HG02885 (cell line): Measurements from ENCODE around the gene ACTL7A.
"Not testable (repeated sequence)": the region's sequence is repeated elsewhere in the genome, so short reads cannot be mapped to it uniquely, and the experiment has no call there.

ENCODE experiments used
- ATAC-seq: cut with Tn5 transposase; IDR thresholded peaks from one replicate; pipeline ENCODE4 v1.9.1; 2021; ENCODE audit warnings: mild to moderate bottlenecking; ENCODE audit not compliant: unreplicated experiment, poor library complexity

ACTL7A gene

GRCh38 chr9:108848296-108848695, 13.8 kb upstream of the ACTL7A start:
- ATAC-seq: not testable (repeated sequence)

DNA sequence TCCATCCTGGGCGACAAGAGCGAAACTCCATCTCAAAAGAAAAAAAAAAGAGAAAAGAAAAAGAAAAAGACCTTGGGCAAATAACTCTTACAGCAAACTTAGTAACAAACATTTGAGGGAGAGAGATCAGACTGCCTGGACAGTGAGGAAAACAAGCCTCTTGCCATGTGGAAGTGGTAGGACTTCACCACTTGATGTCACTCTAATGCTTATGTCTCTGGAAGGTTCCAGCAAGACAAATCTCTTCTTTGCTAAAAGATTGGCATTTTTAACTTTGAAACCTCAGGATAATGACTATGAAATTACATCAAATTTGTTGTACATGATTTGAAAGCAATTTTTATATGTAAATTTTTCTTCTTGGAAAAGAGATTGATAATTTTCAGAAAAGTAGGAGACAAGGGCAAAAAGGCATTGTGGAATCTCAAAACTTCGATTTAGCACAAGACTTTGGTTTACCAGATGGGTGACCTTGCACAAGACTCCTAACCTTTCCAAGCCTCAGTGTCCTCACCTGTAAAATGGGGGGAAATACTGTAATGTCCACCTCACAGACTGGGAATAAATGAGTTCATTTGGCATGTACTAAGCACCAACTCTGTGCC, 11.7 kb upstream of the ACTL7A start:
- ATAC-seq: no peak

GRCh38 chr9:108851138-108851537, 10.9 kb upstream of the ACTL7A start:
- no peak for ATAC-seq

- ATAC-seq: no peak
Measured at GRCh38 chr9:108852079-108852478, 10.0 kb upstream of the ACTL7A start.

- no peak for ATAC-seq
Measured at GRCh38 chr9:108854094-108854493, 8.0 kb upstream of the ACTL7A start.

GRCh38 chr9:108854641-108855528, 7.2 kb upstream of the ACTL7A start:
- ATAC-seq: no peak

- no peak for ATAC-seq
Measured at GRCh38 chr9:108855529-108855886, 6.6 kb upstream of the ACTL7A start.

DNA sequence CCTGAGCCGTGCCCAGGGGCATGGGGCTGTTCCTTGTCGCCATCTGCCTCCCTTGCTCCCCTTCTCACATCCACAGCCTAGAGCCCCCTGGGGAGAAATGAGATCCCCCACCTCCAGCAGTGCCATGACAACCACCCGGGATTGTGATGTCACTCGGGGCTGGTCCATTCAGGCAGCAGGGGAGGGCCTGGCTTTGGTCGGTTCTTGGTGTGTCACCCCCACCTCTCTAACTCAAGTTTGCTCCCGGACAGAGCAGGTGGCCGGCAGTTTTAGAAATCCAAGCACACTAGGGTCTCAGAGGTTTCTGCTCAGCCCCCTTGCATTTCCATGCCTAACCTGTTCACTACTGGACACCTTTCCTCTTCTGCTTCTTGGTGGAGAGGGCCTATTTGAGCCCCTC, 6.2 kb upstream of the ACTL7A start, which contains the start of gene ACTL7B:
Gene ACTL7B, minus strand, starts transcription at position 99 of the 400 bp plus-strand sequence. Its CDS starts 56 bp downstream, at position 43.
- ATAC-seq: no peak

GRCh38 chr9:108857572-108857971, 4.5 kb upstream of the ACTL7A start:
- ATAC-seq: no peak

DNA sequence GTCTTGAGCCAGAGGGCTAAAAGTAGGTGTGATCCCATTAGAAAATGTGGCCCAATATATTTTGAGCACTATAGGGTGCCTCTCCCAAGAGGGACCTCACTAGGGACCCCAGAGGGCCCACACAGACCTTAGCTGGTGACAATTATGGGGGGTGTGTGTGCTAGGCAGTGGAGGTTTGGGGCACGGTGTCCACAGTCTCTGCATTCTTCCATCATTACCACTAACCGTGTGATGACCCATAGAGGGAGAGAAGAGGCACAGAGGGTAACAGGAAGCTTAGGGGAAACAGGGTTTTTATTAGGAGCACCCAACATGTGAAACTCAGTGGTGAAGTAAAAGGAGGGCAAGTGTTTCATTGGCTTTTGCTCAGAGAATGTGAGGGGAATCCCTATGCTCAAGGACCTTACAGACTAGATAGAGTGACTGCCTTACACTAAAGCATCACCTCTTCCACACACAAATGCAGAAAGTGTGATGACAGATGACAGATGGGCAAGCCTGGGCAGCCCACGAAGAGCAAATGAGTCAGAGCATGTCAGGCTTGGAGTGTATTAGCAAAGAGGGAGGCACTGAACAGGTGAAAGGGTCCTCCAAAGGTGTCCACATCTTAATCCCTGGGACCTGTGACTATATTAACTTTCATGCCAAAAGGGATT, 2.5 kb upstream of the ACTL7A start:
- ATAC-seq: no peak

DNA sequence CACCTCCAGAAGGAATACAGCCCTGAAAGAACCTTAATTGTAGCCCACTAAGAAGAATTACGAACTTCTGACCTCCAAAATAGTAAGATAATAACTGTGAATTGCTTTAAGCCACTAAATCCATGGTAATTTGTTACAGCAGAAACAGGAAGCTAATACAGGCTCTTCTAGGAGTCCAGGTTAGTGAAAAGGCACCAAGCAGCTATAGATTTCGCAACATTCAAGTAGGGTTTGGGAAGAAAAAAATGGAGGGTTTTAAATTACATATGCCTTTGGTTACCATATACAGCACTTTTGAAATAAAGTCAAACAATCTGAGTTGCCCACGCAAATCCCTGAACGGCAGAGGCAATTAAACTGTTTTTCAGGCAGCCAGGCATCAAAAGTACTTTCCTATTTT, 1.7 kb upstream of the ACTL7A start:
- ATAC-seq: no peak

DNA sequence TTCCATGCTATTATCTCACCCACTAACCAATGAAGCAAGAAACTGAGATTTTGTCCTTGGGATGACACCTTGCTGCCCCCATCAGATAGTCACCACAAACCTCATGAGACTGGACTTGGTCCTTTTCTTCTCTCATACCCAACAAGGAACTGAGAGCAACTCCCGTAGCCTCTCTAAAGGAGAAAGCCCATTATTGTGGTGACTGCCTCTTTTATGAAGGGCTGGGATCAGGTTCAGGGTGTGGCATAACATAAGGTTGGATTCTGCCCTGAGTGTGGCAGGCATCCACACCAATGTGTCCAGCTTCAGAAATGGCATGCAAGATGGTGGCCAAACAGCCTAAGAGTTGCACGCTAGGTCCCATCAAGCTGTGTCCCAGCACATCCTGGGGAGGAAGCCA, 1.3 kb upstream of the ACTL7A start:
- no peak for ATAC-seq

- ATAC-seq: no peak
Measured at GRCh38 chr9:108861464-108861863, 602 bp upstream of the ACTL7A start.

GRCh38 chr9:108863891-108864290, 1.8 kb downstream of the ACTL7A start:
- no peak for ATAC-seq

GRCh38 chr9:108864446-108864845, 2.4 kb downstream of the ACTL7A start:
- ATAC-seq: no peak

DNA sequence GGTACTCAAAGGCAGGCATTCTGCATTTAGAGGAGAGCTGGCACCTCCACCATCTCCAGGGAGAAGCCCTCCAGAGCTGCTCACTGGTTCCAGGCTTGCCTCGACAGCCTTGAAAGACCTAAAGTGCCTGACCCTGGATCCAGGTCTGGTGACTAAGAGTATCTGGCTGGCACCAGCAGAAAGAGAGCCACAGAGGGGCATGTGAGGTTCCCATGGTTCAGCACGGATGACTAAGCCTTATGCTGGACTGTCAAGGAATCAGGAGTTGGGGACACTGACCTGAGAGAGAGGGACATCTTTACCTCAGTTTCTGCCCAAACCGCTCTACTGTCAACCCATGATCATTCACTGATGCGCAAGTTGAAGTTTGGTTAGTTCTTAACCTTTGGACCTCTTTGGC, 3.0 kb downstream of the ACTL7A start:
- ATAC-seq: no peak

DNA sequence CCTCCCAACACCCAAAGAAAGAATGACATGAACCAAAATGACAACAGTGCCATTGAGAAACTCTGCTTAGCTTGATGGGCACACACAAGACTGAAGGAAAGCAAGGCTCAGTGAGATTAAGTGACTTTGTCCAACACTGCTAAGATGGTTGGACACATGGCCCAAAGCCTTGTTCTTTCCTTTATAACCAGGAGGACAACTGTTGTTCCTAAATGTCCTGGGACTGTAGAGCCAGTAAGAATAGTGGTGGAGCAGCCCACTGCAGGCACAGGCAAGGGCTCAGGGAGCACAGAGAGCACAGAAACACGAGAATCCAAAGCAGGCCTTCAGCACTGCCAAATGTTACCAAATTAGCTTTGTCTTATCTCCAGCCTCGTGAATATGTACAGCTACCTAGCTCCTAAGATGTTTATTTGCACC, 3.9 kb downstream of the ACTL7A start:
- ATAC-seq: no peak

DNA sequence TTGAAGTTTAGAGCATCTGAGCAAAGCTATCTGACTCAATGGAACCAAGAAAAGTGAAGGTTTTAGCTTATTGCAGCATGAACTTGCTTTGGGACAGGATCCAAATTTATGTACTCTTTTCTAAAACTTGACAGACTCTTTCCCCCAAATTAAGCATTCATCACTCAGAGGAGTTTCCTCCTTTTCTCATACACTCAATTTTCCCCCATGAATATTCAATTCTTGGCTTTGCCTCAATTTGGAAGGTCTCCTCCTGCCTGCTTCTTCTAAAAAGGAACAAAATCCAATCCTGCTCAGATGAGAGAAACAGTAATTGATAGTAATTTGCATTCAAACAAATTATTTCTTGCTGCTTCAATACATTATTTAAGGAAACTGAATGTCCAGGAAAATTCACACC, 5.0 kb downstream of the ACTL7A start:
- no peak for ATAC-seq

DNA sequence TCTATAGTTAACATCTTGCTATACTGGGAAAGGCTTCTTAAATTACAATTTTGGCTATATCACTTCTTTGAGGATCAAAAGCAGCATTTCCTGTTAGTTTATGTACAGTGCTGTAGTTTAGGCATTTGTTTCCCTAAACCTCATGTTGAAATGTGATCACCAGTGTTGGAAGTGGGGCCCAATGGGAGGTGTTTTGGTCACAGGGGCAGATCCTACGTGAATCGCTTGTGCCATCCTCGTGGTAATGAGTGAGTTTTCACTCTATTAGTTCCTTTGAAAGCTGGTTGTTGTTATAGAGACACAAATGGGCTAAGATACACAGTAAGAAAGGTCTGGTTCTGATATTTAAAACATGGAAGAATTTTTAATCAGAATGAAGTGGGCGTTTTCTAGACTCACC, 5.8 kb downstream of the ACTL7A start:
- ATAC-seq: no peak

GRCh38 chr9:108869092-108869725, 7.1 kb downstream of the ACTL7A start:
- ATAC-seq: no peak
